SK-N-SH treated with all-trans-retinoic acid at 6 μM for 48 hours (cell line): ENCODE measurements around the gene LIX1.

Experiments
- ARNTL ChIP-seq: fragments of 450-650 bp; formaldehyde crosslinking; IDR thresholded peaks from 2 replicates; pipeline ENCODE4 v1.5.0; 2020; ENCODE audit warnings: low read depth, mild to moderate bottlenecking, moderate library complexity, borderline replicate concordance
- CREB5 ChIP-seq: fragments of 250-450 bp; sonication (Bioruptor Pico); IDR thresholded peaks from 2 replicates; pipeline ENCODE4 v1.5.1; 2020; ENCODE audit warnings: low read depth, mild to moderate bottlenecking, moderate library complexity
- CSRNP3 ChIP-seq: fragments of 250-450 bp; sonication (Bioruptor Pico); IDR thresholded peaks from 2 replicates; pipeline ENCODE4 v1.5.1; 2021; ENCODE audit warnings: mild to moderate bottlenecking, moderate library complexity
- ESRRG ChIP-seq: fragments of 250-450 bp; sonication (Bioruptor Pico); IDR thresholded peaks from 2 replicates; pipeline ENCODE4 v1.6.1; 2021; ENCODE audit warnings: mild to moderate bottlenecking
- POU6F1 ChIP-seq: fragments of 250-450 bp; sonication (Bioruptor Pico); IDR thresholded peaks from 2 replicates; pipeline ENCODE4 v1.8.0; 2021; ENCODE audit warnings: low read depth, mild to moderate bottlenecking, moderate library complexity, borderline replicate concordance
- ZFP3 ChIP-seq: fragments of 250-450 bp; sonication (Bioruptor Pico); IDR thresholded peaks from 2 replicates; pipeline ENCODE4 v1.5.0; 2020; ENCODE audit warnings: mild to moderate bottlenecking, moderate library complexity
- ZNF565 ChIP-seq: fragments of 450-650 bp; formaldehyde crosslinking; conservative IDR thresholded peaks from 2 replicates; pipeline ENCODE4 v1.5.0; 2020; ENCODE audit warnings: low read depth, mild to moderate bottlenecking, moderate library complexity
- ZNF8 ChIP-seq: fragments of 450-650 bp; formaldehyde crosslinking; IDR thresholded peaks from 2 replicates; pipeline ENCODE4 v1.5.0; 2020; ENCODE audit warnings: mild to moderate bottlenecking, moderate library complexity

- TF ChIP-seq ZNF8 (no peak), CREB5 (no peak), ARNTL (no peak), ZFP3 (CRISPR knock-in tag) (no peak), ZNF565 (no peak), ESRRG (CRISPR knock-in tag) (no peak), POU6F1 (CRISPR knock-in tag) (no peak), CSRNP3 (CRISPR knock-in tag) (no peak)
Observed at GRCh38 chr5:97120195-97120594, 22.2 kb downstream of the LIX1 start.
